ENCODE data around the gene SLC10A3. TPM values are rescaled to one million over a fixed set of nuclear protein-coding genes. Genes with fewer than 3 reads are reported as not detected.
A peak's percentile ranks its signal among the peaks of the same experiment; 100 is the strongest.

Gene SLC10A3
- total and polyA plus RNA-seq, 2 of the 13 experiments (the other 11 are each of a cell fraction or from before 2014, with no cell fraction given), result 10.1 to 11.5 TPM

DNA sequence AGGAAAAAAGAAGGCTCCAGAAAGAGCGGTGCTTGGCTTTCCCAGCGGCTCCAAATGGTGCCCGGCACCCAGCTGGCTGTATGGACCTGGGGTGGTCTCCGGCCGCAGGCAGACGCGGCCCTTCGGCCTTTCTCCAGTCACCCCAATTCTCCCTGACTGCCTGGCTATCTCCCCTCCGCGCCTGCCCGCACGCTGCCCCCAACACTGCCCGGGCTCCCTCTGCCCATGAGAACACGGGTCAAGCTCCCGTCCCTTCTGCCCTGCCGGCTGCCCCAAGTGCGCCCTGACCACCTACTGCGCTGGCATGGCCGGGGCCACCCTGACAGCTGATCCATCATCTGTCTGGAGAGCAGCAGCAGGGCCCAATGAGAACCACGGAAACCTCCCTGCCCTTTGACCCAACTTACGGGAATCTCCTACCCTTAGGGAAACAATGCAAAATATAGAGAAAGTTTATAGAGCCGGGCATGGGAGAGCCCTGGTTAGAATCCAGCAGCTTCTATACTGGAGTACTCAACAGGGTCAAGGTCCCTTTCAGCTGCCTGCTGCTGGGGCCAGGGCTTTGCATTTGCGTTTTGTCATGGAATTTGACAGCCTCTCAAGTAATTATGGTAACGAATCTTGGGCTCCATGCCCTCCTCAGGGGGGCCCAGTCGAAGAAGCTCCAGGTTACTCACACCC, 26.8 kb upstream of the SLC10A3 start (continued):
- peak; percentile 17; the same call in 1 of the 2 replicates for TF ChIP-seq ZNF574 (CRISPR knock-in tag; IDR thresholded peaks at IDR 0.05)
- TF ChIP-seq HNRNPL (IDR thresholded peaks at IDR 0.05; ENCODE audit: low read depth, low read length), result peak; percentile 78; the same call in 1 of the 2 replicates
- no peak for TF ChIP-seq DPF2 (CRISPR knock-in tag; IDR thresholded peaks at IDR 0.05; ENCODE audit: borderline replicate concordance, low read depth)
- peak; percentile 42; the same call in 1 of the 2 replicates for TF ChIP-seq MED1 (CRISPR knock-in tag; IDR thresholded peaks at IDR 0.05)
- TF ChIP-seq, protein P1, sequence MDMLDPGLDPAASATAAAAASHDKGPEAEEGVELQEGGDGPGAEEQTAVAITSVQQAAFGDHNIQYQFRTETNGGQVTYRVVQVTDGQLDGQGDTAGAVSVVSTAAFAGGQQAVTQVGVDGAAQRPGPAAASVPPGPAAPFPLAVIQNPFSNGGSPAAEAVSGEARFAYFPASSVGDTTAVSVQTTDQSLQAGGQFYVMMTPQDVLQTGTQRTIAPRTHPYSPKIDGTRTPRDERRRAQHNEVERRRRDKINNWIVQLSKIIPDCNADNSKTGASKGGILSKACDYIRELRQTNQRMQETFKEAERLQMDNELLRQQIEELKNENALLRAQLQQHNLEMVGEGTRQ (IDR thresholded peaks at IDR 0.05; ENCODE audit: low read depth, low read length), result no peak
- TF ChIP-seq, protein P1 (CRISPR knock-in tag; IDR thresholded peaks at IDR 0.05; ENCODE audit: borderline replicate concordance), result peak; percentile 35; the same call in 1 of the 2 replicates
- TF ChIP-seq ZFX (CRISPR knock-in tag; IDR thresholded peaks at IDR 0.05; ENCODE audit: low read depth), result peak; percentile 41; the same call in 1 of the 2 replicates
- peak; percentile 70 for TF ChIP-seq ZNF687 (CRISPR knock-in tag; IDR thresholded peaks at IDR 0.05)
- TF ChIP-seq, protein P2, sequence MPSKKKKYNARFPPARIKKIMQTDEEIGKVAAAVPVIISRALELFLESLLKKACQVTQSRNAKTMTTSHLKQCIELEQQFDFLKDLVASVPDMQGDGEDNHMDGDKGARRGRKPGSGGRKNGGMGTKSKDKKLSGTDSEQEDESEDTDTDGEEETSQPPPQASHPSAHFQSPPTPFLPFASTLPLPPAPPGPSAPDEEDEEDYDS (CRISPR knock-in tag; IDR thresholded peaks at IDR 0.05), result 0 out of 2 replicates have a peak, but pooled peaks have one; percentile 22
- TF ChIP-seq ZSCAN21 (CRISPR knock-in tag; IDR thresholded peaks at IDR 0.05; ENCODE audit: borderline replicate concordance), result peak; percentile 38; the same call in 1 of the 2 replicates
- peak; percentile 45; the same call in 1 of the 2 replicates for TF ChIP-seq ZFY (CRISPR knock-in tag; IDR thresholded peaks at IDR 0.05)
- TF ChIP-seq, protein P3, sequence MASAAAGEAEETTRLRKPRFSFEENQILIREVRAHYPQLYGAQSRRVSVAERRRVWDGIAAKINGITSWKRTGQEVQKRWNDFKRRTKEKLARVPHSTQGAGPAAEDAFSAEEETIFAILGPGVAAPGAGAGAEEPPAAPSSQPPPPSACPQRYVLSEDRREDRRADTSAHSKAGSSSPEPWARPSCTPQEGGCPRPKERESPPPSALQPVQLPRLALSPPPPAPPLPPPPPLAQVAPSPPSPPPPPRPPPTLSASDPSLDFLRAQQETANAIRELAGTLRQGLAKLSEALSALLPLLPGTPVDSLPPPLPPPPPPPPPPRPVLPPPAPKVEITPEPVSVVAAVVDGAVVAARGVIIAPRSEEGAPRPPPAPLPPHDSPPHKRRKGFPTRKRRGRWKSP (CRISPR knock-in tag; IDR thresholded peaks at IDR 0.05), result peak; percentile 39; the same call in 1 of the 2 replicates
- TF ChIP-seq ARNTL (CRISPR knock-in tag; IDR thresholded peaks at IDR 0.05), result no peak
- TF ChIP-seq MXI1 (IDR thresholded peaks at IDR 0.05; ENCODE audit: borderline replicate concordance, low read depth, low read length), result peak; percentile 46; the same call in 1 of the 3 replicates
- TF ChIP-seq HOXA3 (CRISPR knock-in tag; IDR thresholded peaks at IDR 0.05), result peak; percentile 12; the same call in 1 of the 2 replicates
- TF ChIP-seq HNF4A (CRISPR knock-in tag; IDR thresholded peaks at IDR 0.05), result 0 out of 2 replicates have a peak, but pooled peaks have one; percentile 32
- TF ChIP-seq POLR2G (IDR thresholded peaks at IDR 0.05; ENCODE audit: low read depth, low read length), result peak; percentile 37; the same call in 1 of the 2 replicates

Data from HepG2 (cell line).